Lower leg skin (tissue), 4 donors: ENCODE measurements around the gene GNAT1. TPM values are rescaled to one million over a fixed set of nuclear protein-coding genes. Genes with fewer than 3 reads are reported as not detected.

Experiments used
- DNase-seq, 2 donors: peaks; one replicate each; pipeline ENCODE4 v3.0.0-alpha.2; 2019; ENCODE audit warnings: low spot score in 2 of 2
- H3K4me3 ChIP-seq: fragments of 200-600 bp; sonication (generic); 2 replicates; pipeline ENCODE4 v1.5.1; 2017; ENCODE audit warnings: mild to moderate bottlenecking, low read depth; ENCODE audit not compliant: poor library complexity, severe bottlenecking
- CTCF ChIP-seq, 3 donors: fragments of 450-650 bp; IDR thresholded peaks; one replicate each; pipeline ENCODE4 v1.5.1; 2016; ENCODE audit warnings: antibody characterized with exemption in 3 of 3, mild to moderate bottlenecking in 3 of 3, moderate library complexity in 2 of 3
- POLR2A ChIP-seq, 2 donors: fragments of 450-650 bp; IDR thresholded peaks; one replicate each; pipeline ENCODE4 v1.6.1; 2016 to 2017; ENCODE audit warnings: antibody characterized with exemption in 2 of 2, mild to moderate bottlenecking in 1 of 2, moderate library complexity in 1 of 2
- WGBS, 2 donors: methylation state at CpG; one replicate each; pipeline ENCODE4 v1.1.5; 2018; 5-methylcytosine and 5-hydroxymethylcytosine counted together
- intact Hi-C: fragments of 100-400 bp; cut with DNase I; formaldehyde crosslinking; loops from one replicate; pipeline ENCODE4 v1.15.0; 2023; ENCODE audit warnings: low total_unique reads
- total RNA-seq, 4 donors: library from RNA; depleted of rRNA; stranded (reverse); fragments of >200 nt; gene quantifications; one replicate each; pipeline ENCODE4 v1.1.0, GENCODE V29; 2016

Gene GNAT1
- total RNA-seq, 4 donors from 2014 or later = not detected

GRCh38 chr3:50235716-50236483, 44.5 kb downstream of the GNAT1 start, which contains the start of gene GNAI2:
TSS of gene GNAI2 (plus strand) at chr3:50236204. CDS start at chr3:50236336, 132 bp downstream.
- peak within 1 kb of the TSS; percentile 65 for H3K4me3 ChIP-seq
- DNase-seq = peak; percentile 98 to 100
- intact Hi-C loops = no loop called here
- no peak for TF ChIP-seq CTCF (IDR thresholded peaks at IDR 0.05)
- peak in 1 of 2 donors; percentile 53 for TF ChIP-seq POLR2A (IDR thresholded peaks at IDR 0.05)
- WGBS, 2 donors = 1 to 2% methylated on average over 62 to 75 of the region's 75 CpGs

GRCh38 chr3:50236484-50237132, 45.2 kb downstream of the GNAT1 start:
- intact Hi-C loops = no loop called here
- peak overlapping the region; percentile 65 for H3K4me3 ChIP-seq
- no peak for DNase-seq
- WGBS, 2 donors = 0 to 1% methylated on average over 11 to 13 of the region's 13 CpGs
- no peak for TF ChIP-seq POLR2A (IDR thresholded peaks at IDR 0.05)
- no peak for TF ChIP-seq CTCF (IDR thresholded peaks at IDR 0.05)

- TF ChIP-seq POLR2A (IDR thresholded peaks at IDR 0.05) (no peak), CTCF (IDR thresholded peaks at IDR 0.05) (no peak)
- intact Hi-C loops = no loop called here
- H3K4me3 ChIP-seq = peak overlapping the region; percentile 65
- DNase-seq = no peak
- WGBS, 2 donors = 3 to 6% methylated on average over 7 of the region's 7 CpGs
Measured at GRCh38 chr3:50237133-50237651, 45.8 kb downstream of the GNAT1 start.

GRCh38 chr3:50237754-50238548, 46.5 kb downstream of the GNAT1 start:
- peak; percentile 83 to 97 for DNase-seq
- H3K4me3 ChIP-seq = peak overlapping the region; percentile 65
- TF ChIP-seq CTCF (IDR thresholded peaks at IDR 0.05) (no peak), POLR2A (IDR thresholded peaks at IDR 0.05) (no peak)
- WGBS, 2 donors = 0% methylated on average over 20 to 28 of the region's 31 CpGs
- intact Hi-C loops = no loop called here

- 4 to 7% methylated on average over 7 of the region's 7 CpGs for WGBS, 2 donors
- peak; percentile 82 to 98 for DNase-seq
- no peak overlapping the region for H3K4me3 ChIP-seq
- intact Hi-C loops = no loop called here
- TF ChIP-seq CTCF (IDR thresholded peaks at IDR 0.05) (no peak), POLR2A (IDR thresholded peaks at IDR 0.05) (no peak)
Measured at GRCh38 chr3:50238549-50239026, 47.2 kb downstream of the GNAT1 start.
